T1000 (cell line): ENCODE measurements around the gene BLOC1S3.
A peak's percentile ranks its signal among the peaks of the same experiment; 100 is the strongest.

ENCODE experiments used
- DNase-seq: peaks from one replicate; lab custom pipeline; 2025; ENCODE audit warnings: mixed read lengths; lab: John Stamatoyannopoulos, UW

The BLOC1S3 gene

DNA sequence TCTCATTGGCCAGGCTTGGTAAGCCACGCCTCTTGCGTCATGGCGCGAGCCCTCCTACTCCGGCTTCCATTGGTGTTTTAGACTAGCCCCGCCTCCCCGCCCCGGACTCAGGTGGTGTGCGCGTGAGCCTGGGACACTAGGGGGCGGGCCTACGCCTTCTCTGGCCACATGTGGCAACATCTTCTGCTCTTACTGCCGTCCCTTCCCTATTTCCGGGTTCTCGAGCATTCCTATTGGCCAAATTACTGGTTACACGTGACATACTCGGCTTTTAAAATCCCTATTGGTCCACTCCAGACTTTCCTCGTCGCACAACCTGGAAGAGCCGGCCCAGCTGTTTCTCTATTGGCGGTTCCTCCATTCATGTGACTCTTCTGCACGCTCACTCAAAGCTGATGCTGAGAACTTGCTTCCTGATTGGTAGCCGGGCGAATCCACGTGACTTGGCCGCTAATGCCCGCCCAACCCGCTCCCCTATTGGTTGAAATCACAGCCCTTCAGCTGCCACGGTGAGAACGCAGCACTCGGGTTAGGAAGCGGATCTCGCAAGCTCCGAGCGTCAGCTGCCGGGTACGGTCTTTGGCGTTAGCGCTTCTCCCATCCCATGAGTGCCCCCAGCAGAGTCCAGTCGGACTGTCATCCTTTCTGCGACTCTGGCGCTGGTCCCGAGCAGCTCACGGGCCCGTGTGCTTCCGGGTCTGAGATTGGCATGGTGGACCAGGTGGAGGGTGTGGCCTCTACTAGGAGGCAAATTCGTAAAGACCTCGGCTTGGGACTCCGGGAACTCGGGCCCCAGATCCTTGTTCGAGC lies at the start of gene BLOC1S3:
TSS of gene BLOC1S3 (plus strand) at position 523 of the 810 bp plus-strand sequence. CDS start 513 bp downstream, outside the sequence.
- DNase-seq, result peak; percentile 99

DNA sequence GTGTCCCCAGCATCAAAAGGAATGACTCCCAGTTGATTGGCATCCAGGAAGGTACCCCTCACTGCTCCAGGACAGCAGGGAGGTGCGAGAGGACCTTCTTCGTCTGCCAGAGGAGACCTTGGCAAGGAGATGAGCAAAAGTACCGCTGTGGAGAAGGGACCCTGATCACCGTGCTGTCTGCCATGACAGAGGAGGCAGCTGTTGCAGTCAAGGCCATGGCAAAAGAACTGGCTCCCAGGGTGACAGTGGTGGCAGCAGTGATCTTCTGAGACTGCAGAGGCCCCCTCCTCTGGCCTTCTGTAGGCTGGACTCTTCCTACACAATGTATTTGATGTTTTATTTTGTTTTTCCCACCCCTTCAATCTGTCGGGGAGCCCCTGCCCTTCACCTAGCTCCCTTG lies 49.8 kb upstream of the BLOC1S3 start:
- DNase-seq, result no peak

DNA sequence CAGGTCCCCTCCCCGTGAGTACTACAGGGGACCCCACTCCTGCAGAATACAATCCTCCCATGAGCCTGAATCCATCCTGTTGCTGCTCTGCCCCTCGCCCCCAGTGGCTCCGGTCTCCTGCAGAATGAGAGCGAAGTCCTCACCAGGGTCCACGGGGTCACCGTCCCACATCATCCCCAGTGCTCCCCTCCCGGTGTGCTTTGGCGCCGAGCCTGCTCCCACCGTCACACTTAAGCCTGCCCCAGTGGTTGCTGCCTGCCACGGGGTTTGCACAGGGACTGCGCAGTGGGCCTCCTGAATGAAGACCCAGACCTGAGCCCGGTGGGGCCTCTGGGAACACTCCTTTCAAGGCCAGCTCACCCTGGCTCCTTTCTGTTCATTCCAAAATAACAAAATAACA lies 48.3 kb upstream of the BLOC1S3 start:
- no peak for DNase-seq

DNA sequence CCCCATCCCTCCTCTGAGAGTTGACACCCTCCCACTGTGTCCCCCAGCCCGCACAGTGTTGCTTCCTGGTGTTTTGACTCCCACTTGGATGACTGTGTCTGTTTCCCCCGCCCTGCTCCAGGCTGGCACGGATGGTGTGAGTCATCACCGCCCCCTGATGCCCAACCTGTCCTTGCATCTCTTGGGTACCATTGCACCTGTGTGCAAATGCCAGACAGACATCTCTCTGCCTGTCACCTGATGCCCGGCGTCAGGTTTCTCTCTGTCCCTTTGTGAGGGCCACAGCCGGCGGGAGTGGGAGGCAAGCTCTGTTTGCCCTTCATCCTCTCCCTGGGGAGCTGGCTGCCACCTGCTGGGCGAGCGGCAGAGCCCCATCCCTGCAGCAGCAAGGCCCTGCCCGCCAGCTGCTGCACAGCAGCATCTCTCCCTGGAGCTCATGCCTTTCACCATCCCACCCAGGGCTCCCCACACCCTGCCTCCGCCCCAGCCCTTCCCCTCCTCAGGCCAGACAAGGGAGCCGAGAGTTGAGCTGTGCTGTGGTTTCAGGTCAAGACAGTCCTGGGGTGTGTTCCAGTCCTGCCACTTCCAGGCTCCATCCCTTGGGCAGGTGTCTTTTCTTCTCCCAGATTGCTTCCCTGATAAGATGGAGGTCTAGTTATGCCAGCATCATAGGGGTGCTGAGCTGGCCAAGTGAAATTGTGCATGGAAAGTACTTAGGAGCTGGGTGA lies 47.5 kb upstream of the BLOC1S3 start:
- DNase-seq, result no peak

DNA sequence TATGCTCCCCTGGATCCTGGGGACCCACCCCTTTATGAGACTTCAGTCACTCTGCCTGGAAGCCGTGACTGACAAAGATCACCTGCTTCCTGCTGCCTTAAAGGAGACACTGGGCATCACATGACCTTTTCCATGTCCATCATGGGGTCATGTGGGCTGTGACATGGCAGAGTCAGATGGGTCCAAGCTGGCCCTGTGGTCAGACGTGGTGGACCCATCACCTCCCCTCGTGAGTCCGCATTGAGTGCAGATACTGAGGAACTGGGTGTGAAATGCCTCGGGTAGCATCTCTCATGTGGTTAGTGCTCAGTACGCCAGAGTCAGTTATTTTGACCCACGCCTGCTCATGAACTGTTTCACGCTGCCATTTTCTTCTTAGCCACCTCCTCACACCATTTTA lies 44.9 kb upstream of the BLOC1S3 start:
- no peak for DNase-seq

- DNase-seq, result no peak
Observed at GRCh38 chr19:45135176-45135885, 43.3 kb upstream of the BLOC1S3 start.

DNA sequence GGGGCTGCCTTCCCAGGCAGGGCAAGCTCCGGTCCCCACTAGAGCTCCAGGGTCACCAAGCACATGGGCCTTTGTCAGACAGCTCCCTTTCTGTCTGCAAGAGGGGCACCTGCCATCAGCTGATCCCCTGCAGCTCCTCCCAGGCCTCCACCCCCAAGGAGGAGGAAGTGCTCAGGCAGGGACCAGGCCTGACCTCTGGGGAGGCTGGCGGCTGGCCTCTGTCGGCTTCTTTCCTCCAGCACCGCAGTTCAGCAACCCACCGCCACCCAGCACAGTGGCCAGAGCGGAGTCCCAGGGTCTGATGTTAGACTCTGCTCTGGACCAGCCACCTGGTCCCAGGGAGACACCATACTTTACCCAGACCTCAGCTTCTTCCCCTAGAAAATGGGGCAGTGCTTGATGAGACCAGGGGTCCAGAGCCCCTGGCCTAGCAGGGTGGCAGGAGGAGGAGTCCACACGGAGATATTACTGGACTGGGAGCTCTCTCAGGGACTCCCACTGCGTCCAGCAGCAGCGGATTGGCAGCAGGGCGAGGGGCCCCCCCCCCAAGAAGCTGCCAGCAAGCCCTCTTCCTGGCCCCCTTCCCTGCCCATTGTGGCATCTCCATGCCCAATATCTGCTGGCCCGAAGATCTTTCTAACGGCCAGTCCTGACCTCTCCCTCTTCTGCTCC lies 41.9 kb upstream of the BLOC1S3 start:
- DNase-seq, result no peak

DNA sequence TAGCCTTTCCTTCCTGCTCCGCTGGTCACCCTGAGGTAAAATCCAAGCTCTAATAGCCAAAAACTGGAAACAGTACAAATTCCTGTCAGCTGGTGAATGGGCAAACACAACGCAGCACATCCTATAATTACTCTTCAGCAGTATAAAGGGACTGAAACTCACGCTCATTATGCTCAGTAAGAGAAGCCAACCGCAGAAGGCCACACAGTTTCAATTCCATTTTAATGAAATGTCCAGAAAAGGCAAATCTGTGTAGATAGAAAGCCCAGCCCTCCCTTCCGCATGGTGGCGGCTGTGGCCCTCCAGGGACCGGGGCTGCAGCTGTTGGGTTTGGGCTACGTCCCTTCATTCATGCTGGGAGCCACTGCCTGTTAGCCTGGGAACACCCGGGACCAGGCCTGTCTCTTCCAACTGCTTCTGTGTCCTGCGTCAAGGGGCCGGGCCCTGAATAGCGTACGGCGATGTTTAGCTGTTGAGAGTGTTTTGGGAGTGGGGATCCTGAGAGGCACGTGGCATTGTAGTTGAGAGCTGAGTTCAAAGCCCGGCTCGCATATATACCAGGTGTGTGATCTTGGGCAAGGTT lies 41.3 kb upstream of the BLOC1S3 start:
- no peak for DNase-seq

- DNase-seq, result no peak
Observed at GRCh38 chr19:45138303-45138751, 40.3 kb upstream of the BLOC1S3 start.

DNA sequence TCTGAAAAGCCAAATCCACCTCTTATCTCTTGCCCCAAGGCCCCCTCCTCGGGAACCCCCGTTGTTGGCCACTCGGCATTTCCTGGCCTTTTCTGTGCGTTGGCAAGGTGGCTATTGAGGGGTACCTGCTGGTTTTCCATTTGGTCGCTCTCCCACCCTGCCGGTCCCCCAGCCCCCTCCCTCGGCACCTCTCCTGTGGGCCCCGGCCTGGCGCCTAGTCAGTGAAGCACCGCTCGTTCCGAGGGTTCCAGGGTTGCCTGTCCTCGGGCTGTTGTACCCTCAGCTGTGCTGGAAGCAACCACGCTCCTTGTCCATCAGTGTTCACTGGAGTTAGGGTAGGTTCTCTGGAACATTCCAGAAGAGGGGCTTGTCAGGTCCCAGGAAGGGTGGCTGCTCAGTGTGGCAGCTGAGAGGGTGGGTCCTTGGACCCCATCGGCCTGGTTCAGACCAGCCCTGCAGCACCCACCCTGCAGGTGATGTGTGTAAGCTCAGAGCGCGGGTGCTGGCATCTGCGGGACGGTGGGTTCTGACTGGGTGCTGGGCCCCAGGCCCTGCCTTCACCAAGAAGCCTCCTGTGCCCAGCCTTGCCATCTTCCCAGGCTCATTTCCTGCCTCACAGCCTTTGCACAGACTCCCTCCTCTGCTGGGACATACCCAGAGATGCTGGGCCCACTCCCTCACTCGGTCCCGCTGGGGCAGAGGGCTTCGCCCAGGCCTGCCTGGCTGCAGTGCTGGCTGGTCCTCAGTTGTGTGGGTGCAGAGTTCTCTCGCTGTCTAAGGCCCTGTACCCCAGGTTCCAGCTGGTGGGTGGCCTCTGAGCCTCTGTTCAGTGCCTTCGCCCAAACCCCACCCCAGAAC lies 39.1 kb upstream of the BLOC1S3 start:
- no peak for DNase-seq

DNA sequence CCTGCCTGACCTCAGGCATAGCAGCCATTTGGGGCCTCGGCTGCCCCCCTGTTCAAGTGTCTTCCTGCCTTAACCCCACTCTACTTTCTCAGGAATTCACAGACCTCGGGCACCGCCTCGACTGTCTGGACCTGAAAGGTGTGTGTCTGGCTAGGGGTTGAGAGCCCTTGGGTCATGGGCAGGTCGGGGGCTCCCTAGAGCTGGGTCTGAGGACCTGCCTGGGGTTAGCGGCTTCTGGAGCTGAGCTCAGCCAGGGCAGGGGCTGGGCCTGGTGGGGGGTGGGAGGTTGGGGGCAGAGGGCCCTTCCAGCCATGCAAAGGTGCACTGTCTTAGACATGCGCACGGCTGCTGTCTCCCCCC lies 38.5 kb upstream of the BLOC1S3 start:
- no peak for DNase-seq

DNA sequence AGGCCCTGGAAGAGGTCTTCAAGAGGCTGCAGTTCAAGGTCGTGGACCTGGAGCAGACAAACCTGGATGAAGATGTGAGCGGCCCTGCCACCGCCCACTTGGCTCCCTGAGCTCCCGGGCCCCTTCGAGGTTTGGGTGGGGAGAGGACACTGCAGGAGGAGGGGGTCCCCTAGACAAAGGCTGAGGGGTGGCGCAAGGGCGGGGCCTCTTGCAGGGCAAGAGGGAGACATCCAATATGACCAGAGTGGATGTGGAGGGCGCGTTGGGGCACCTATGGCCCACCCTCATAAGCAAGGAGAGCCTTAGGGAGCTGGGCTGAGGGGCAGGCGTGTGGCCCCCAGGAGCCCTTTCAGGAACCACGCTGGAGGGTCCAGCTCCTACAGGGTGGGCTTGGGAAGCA lies 38.1 kb upstream of the BLOC1S3 start:
- no peak for DNase-seq

DNA sequence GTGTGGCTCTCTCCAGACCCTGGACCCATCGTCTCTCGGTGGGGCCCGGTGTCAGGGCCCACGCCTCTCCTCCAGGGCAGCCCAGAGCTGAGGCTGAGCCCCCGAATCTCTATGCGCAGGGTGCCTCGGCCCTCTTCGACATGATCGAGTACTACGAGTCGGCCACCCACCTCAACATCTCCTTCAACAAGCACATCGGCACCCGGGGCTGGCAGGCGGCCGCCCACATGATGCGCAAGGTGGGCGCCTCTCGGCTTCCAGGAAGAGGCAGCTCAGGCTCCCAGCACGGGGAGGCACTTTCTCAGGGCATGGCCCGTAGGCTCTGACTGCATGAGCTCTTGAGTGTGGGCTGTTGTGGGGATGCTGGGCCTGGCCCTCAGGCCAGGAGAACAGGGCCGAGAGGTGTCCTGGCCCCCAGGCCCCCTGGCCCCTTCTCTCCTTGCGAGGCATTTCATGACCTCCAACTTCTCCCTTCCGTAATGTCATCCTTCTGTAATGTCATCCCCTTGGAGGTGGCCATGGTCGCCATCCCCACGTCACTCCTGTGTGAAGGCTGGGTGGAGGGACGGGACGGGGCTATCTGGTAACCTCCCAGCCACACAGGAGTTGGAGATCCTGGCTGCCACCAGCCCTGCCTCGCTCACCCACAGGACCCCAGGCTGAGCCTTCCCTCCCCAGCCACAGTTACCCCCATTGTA lies 37.2 kb upstream of the BLOC1S3 start:
- no peak for DNase-seq

DNA sequence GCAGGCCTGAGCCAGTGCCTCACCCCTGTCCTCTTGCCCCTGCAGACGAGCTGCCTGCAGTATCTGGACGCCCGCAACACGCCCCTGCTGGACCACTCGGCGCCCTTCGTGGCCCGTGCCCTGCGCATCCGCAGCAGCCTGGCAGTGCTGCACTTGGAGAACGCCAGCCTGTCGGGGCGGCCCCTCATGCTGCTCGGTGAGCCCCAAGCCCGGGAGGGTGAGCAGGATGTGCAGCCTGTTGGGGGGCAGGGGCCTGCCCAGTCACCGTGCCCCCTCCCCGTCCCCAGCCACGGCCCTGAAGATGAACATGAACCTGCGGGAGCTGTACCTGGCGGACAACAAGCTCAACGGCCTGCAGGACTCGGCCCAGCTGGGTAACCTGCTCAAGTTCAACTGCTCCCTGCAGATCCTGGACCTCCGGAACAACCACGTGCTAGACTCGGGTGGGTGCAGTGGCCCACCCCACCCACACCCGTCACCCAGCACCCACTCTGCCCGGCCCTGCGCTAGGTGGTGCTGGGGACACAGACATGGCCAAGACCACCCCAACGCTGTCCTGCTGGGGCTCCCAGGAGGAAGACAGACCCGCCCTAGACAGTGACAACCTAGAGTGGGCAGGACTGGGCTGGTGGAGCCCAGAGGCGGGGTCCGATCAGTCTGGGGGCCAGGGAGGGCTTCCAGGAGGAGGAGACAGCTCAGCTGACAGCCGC lies 36.4 kb upstream of the BLOC1S3 start:
- no peak for DNase-seq

GRCh38 chr19:45142726-45143110 lies 35.9 kb upstream of the BLOC1S3 start:
- DNase-seq, result no peak

GRCh38 chr19:45144431-45145269 lies 33.9 kb upstream of the BLOC1S3 start:
- no peak for DNase-seq

GRCh38 chr19:45145270-45146189 lies 33.1 kb upstream of the BLOC1S3 start:
- DNase-seq, result no peak

GRCh38 chr19:45146251-45146650 lies 32.3 kb upstream of the BLOC1S3 start:
- no peak for DNase-seq
